ENCODE results near the gene KIF26B. TPM values are rescaled to one million over a fixed set of nuclear protein-coding genes. Genes with fewer than 3 reads are reported as not detected.

Gene KIF26B
- total RNA-seq, 1 donor from 2014 or later, result 1.1 TPM

DNA sequence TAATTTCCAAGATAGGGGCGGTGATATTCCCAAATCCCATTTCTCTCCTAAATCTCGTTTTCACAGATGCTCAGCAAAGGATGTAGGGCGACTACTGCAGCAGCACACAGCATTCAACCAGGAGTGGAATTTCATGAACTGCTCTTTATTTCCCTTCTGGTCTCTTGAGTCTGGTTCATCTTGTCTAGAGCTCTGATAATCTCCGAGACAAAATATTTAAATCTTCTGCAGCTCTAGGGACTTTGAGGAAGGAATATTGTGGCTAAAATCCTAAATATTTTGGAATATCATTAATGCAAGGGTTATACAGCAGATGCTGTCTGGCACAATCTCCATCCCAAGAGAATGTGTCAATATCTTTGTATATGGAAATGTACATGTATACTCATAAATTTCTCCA, 45.4 kb downstream of the KIF26B start:
- no peak for DNase-seq (ENCODE audit: low spot score)
- intact Hi-C loops (cut with DNase I), result no loop called here

DNA sequence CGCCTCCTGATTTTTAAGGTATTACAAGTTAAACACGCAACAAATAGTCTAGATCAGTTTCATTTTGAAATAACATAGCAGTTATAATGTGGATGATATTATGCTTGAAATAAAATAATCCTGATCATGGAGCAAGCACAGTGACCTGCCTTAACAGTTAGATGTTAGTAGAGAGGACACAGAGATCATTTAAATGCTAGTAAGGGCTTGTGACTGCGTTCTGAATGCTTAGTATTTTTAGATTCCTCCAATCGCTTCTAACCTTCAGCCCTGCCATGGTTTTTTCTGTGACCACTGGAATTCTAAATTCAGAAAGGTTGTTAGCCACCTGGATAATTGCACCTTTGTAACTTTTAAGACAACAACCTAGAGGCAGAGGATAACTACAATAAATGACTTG, 46.4 kb downstream of the KIF26B start:
- intact Hi-C loops (cut with DNase I), result no loop called here

DNA sequence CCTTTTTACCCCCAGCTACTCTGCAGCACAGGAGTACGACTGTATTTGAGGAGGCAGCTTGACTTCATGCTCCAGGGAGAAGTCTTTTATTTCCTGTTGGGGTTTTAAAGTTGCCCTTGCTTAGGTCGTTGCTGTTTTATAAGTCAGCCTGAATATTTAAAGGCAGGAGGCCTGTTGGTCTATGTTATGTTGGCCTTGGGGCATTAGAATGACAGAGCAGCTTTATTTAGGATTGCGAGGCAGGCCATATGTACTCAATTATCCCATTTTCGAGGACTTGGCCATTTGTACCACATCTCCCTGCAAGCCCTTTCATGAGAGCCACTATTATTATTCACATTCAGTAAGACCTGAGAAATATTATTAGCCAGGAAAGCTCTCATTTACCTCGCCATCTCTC, 47.0 kb downstream of the KIF26B start:
- no peak for DNase-seq (ENCODE audit: low spot score)
- intact Hi-C loops (cut with DNase I), result no loop called here

More for the DNA sequence above, 46.4 kb downstream of the KIF26B start:
- DNase-seq (ENCODE audit: low spot score), result no peak

DNA sequence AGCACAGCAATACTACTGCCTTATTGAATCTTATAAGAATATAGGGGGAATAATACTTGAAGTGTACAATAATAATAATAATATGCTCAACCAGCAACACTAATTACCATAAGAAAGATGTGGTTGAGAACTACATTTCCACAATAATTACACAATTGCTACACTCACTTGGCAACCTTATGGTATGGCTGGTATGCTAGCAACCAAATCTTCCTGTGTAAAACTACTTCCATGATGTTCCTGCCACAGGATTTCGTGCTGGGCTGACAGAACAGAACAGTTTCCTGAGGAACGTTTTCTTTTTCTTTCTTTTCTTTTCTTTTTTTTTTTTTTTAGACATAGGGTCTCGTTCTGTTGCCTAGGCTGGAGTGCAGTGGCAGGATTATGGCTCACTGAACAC, 50.6 kb downstream of the KIF26B start:
- DNase-seq (ENCODE audit: low spot score), result no peak
- intact Hi-C loops (cut with DNase I), result no loop called here

DNA sequence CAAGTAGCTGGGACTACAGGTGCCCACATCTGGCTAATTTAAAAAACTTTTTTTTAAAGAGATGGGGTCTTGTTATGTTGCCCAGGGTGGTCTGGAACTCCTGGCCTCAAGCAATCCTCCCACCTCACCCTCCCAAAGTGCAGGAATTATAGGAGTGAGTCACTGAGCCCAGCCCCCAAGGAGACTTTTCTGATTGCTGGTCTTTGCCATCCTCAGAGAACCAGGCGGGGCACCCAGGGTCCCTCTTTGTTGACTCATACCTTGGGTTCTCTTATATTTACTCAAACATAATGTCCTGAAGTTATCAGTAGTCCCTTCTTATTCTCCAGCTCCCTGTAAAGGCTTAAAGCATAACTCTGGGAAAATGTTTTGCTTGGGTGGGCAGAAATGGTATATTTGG, 51.1 kb downstream of the KIF26B start:
- no peak for DNase-seq (ENCODE audit: low spot score)
- intact Hi-C loops (cut with DNase I), result no loop called here

DNA sequence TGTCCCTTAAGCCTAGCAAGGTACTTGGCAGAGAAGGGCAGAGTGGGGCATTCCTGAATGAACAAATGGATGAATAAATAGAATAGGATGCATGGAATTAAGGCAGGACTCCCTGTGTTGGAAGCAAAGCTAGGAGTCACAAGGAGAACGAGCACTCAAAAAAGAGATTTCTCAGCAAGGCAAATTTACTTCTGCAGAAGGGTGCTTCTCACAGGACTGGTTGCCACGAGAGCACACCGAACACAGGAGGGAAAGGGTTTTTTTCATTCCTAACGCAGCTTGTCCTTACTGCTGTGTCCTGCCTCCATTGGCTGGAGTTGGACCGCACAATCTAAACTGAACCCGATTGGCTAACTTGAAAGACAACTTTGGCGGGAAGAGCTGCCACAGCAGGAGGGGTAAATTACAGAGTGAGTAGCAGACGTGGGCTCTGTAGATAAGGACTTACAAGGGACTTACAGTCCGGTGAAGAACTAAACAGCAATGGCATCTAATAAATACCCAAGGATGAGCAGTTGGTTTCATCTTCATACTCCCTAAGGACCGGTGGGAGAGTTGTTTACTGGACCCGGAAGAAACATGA, 52.4 kb downstream of the KIF26B start:
- intact Hi-C loops (cut with DNase I), result no loop called here
- DNase-seq (ENCODE audit: low spot score), result no peak

DNA sequence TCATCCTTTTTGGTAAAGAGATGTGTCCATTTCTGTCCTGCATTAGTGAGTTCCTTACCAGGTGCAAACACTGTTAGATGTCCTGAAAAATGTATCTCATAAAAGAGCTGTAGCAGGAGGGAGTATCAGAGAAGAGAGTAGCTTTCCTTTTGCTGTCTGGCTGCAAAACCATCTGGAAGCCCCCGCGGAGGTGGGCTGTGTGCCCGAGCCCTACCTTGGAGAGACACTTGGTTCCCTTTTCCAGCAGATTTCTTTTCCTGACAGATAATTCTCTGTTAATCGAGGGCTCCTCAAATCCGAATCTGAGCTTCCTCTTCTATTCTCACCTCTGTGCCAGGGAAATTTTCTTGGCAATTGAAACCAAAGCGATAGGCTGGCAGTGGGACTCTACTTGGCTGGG, 53.0 kb downstream of the KIF26B start:
- intact Hi-C loops (cut with DNase I), result no loop called here

DNA sequence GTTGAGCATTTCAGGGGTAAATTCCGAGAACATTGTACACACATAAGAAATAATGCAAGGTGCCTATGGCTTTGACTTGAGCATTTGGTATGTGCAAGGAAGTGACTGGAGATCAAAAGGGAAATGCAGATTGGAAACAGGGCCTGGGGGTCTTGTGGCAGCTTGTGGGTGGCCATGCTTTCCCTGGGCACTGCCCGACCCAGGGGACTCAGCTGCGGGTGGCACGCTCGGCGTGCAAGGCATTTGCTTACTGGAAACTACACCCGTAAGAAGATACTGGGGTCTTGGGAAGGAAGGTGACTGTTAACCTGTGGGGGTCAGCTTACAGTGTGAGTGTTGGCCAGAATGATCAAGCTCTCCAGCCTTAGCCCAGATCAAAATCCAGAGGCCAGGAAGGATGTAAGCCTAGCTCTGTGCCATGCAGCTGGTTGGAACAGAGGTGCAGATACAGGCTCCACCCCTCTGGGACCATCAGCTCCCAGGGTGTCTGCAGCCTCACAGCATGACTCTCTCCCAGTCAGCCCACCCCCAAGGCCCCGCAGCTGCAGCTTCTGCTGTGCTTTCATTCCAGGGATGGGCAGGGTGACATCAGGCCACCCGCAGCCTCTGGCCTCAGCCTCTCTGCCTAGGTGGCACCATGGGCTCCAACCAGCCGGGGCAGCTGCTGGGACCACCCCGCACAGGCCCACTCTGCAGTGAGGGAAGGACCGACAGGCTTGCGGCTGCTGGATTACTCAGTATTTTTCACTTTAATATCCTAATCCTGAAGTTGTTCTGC, 55.1 kb downstream of the KIF26B start:
- DNase-seq (ENCODE audit: low spot score), result peak; percentile 41
- intact Hi-C loops (cut with DNase I), result no loop called here

More for the DNA sequence above, 53.0 kb downstream of the KIF26B start:
- DNase-seq (ENCODE audit: low spot score), result no peak

DNA sequence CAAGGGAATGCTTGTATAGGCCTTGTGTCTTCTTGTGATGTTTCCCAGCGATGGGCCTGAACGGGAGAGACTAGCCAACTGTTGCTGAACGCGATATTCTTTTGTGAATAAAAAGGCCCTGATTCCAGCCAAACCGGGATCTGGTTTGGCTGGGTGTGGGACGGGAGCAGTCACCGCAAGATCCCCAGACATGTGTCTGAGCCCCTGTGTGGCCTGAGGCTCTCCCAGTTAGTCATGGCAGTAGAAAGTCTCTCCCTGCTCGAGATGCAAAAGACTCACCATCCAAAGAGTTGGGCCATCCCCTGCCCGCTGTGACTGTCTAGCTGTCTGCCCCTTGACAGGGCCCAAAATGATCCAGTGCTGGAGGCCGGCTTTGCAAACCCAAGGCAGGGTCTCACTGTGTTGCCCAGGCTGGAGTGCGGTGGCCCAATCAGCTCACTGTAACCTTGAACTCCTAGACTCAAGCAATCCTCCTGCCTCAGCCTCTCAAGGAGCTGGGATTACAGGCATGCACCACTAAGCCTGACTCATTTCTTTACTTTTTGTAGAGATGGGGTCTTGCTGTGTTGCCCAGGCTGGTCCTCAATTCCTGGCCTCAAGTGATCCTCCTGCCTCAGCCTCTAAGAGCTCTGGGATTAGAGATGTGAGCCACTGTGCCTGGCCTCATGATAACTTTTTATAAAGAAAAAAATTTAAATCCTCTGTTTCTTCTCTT, 56.4 kb downstream of the KIF26B start:
- peak; percentile 56 for DNase-seq (ENCODE audit: low spot score)
- intact Hi-C loops (cut with DNase I), result no loop called here

DNA sequence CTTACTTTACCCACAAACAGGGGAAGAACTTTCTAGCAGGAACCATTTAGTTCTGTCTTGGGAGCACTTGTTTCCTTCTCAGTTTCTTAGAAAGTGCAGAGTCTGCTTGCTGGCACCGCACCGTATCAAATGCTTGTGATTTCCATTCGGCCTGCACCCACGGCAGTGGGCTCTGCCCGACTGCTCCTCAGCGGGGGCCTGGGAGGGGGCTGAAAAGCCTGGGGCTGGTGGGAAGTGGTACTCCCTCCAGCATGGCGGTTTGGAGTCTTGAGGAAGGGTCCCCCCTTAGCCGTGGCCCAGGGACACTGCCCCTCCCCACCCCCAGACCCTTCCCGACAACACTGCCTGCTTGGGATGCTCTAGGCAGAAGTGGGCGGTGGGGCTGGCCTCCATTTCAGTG, 57.0 kb downstream of the KIF26B start:
- intact Hi-C loops (cut with DNase I), result no loop called here
- DNase-seq (ENCODE audit: low spot score), result peak; percentile 19

DNA sequence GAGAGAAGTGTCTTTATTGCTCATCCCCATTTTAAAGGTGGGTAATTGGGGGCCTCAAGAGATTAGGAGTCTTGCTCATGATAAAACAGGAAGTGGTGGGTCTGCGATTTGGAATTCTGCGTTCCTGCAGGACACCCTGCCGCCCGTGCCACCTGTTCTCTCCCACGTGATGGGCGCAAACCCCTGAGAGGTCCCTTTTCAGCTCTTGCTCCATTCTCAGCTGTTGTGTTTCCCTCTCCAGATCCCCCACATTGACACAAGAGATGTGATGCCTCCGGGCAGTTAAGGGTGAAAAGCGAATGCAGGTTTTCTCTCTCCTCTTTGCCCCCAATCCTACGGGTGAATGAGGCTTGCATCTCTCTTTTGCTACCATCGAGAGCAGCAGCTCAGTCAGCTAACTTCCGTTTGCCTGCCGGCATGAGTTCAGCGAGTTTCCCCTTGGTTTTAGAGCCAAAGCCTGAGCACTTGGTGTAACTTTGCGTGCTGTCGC, 57.5 kb downstream of the KIF26B start:
- peak; percentile 9 for DNase-seq (ENCODE audit: low spot score)
- intact Hi-C loops (cut with DNase I), result no loop called here

DNA sequence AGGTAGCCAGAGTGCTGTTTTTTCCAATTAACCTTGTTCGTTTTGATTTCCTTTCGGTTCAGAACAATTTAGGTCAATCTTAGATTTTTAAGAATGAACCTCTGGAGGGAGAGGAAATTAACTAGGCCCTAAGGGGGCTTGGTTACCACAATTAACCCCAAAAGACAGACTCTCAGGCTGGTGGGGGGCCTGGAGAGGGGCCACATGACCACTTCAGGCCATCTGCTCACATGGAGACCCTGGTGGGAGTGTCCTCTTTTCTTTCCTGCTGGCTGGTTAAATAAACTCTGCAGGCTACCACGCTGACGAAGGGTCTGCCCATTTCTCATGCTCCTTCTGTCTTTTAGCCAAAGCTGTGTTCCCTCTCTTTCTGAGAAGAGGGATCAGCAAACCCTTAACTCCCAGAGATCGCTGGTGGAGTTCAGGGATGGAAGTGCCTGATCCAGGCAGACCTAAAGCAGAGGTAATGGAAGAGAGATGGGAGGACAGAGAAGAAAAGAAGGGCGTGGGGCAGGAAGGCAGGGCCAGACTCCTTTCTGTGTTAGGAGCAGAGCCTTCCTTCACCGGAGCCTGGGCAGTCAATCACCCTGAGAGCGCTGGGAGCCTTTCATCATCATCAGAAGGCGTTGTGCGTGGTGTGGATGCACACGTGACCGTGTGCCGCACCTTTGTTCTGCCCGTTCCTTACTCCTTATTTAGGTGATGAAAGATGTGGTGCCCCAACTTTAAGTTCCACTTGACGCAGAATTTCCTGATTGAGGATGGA, 58.5 kb downstream of the KIF26B start:
- intact Hi-C loops (cut with DNase I), result no loop called here
- DNase-seq (ENCODE audit: low spot score), result peak; percentile 60

DNA sequence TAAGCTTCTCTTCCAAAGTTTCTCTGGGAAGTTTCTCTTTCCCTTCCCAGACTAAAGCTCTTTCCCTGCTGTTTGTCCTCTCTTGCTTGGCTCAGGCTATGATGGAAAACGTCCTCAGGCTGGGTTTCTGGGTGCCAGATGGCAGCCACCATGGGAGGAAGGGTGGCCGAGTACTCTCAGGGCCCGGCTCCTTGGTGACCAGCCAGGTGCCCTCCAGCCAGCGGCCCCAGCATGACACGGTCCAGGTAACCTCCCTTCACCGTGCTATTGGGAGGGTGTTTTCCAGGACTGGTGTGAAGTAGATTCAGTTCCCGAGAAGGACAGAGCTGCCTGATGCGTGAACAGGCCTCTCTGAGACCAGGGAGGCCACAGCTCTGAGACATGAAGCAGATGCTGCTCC, 60.3 kb downstream of the KIF26B start:
- DNase-seq (ENCODE audit: low spot score), result peak; percentile 66
- intact Hi-C loops (cut with DNase I), result no loop called here

DNA sequence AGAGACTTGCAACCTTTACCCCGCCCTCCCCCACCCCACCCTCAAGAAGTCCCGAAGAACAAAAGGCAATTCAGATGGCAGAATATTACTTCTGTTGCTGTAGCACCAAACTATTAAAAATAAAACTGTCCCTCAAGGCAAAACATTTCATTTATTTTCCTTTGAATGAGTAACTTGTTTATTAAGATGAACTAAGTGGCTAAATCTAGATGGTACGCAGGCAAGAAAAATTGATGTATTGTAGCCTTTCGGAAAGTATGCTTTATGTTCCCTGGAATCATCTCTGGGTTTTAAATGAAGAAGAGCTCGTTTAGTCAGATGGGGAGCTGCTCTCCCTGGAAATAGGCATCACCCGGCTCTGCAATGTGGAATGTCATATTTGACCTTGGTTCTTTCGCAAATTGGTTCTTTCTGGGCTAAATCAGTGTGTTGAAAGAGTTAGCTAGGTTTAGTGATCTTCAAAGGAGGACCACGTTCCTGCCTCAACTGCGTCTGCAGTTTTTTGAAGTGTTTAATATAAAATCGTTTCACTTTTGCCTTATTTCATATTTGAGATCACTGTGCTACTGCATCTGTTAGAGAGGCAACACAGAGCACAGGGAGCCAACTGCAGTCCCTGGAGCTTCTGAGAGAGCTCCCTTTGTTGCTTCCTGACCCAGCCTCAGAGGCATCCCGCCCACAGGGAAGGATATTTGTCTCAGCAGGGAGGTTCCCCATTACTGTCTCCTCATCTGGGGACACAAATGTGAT, 61.8 kb downstream of the KIF26B start:
- intact Hi-C loops (cut with DNase I), result no loop called here
- DNase-seq (ENCODE audit: low spot score), result no peak

DNA sequence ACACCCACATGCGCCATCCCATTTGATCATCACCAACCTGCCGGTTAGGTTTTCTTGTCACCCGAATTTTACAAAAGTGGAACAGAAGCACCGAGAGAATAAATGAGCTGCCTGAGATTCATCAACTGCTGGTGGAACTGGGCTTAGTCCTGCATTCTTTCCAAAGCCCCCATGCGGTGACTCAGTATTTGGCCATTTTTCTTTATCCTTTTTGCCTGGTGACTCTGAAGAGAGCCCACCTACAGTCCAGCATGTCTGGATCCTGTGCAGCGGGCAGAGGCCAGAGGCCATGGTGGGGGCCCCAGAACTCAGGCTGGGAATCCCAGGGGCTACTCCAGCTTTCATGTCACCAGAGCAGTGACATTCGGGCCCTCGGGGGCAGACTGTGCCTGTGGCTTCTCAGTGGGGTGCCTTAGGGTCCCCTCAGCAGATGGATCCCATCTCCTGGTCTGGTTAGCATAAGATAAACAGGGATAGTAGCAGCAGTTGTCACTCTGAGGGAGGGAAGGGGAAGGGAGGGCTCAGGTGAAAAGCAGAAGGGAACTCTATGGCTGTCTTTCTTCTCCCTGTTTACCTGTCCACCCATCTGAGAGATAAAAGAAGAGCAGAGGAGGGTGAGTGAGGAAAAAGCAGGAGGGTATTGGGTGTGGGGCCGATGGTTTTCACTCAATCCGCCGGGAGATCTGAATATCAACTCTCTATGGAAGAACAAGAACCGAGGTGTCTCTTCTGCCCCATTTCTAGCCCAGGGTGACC, 63.2 kb downstream of the KIF26B start:
- intact Hi-C loops (cut with DNase I), result no loop called here
- DNase-seq (ENCODE audit: low spot score), result peak; percentile 17

DNA sequence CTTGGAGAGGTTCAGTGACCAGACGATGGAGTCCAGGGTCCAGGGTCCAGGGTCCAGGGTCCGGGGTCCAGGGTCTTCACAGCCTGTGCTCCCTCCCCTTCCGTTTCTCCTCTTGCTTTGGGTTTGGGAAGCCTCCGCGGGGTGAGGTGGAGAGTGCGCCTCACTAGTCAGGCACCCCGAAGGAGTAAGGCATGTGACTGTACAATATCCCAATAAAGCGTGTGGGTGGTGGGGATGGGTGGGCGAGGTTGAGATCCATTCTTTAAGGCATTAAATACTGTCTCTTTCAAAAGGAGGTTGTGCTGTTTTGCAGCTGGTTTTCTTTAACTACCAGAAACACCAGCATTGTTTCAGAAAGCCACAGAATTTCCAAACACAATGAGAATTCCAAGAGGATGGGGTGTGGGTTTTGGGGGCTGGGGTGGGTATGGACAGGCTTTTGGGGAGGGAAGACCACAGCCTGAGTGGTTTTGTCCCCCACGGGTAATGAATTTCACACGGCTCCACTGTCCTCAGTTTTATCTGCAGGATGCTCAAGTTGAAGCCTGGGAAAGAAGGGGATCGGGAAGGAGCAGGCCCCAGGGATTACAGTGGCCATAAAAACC, 65.7 kb downstream of the KIF26B start:
- DNase-seq (ENCODE audit: low spot score), result peak; percentile 35
- intact Hi-C loops (cut with DNase I), result no loop called here

DNA sequence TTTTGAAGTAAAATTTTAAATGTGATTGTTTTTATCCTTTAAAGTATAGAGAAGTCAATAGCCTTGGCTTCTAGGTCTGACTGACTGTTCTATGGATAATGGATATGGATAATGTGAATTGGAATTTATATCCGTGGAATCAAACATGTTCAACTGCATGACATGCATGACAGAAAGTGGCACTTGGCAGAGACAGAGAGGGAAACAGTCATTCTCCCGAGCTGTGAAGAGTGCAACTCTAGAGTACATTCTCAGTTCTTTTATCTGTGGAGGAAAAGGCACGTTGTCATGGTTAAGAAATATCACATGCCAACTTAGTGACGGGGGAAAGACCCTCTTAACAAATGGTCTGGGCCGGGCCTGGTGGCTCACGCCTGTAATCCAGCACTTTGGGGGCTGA, 67.0 kb downstream of the KIF26B start:
- intact Hi-C loops (cut with DNase I), result no loop called here
- no peak for DNase-seq (ENCODE audit: low spot score)

DNA sequence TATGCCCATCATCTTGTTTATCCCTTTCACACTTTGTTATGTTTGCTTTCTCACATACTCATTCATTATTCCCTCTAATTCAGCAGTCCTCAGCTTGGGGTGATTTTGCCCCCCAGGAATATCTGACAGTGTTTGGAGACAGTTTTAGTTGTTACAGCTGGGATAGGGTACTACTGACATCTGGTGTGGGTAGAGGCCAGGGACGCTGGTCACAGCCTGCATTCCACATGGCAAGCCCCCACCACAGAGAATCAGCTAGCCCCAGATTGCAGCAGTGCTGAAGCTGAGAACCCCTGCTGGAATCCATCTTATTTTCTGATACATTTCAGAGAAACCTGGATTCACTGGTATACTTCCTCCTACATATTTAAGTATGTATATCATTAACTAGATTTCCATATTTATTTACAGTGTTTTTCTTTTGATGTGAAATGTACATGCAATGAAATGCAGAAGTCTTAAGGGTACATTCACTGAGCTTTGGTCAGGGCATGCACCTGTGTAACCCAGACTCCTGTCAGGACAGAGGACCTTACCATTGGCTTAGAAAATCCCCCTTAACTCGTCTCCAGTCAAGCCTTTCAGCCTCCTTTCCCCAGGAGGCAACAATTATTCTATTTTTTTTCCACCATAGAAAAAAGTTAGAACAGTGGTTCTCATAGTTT, 68.3 kb downstream of the KIF26B start:
- no peak for DNase-seq (ENCODE audit: low spot score)
- intact Hi-C loops (cut with DNase I), result no loop called here

Measured in cardiac septum (tissue), 1 donor.